LNCAP (cell line): Measurements from ENCODE around the gene ACAD8.

ENCODE experiments used
- TF ChIP-seq, protein P1 (sequence below): fragments of 450-650 bp; IDR thresholded peaks from 2 replicates; pipeline ENCODE4 v1.5.1; 2017; ENCODE audit warnings: mild to moderate bottlenecking

Gene ACAD8

DNA sequence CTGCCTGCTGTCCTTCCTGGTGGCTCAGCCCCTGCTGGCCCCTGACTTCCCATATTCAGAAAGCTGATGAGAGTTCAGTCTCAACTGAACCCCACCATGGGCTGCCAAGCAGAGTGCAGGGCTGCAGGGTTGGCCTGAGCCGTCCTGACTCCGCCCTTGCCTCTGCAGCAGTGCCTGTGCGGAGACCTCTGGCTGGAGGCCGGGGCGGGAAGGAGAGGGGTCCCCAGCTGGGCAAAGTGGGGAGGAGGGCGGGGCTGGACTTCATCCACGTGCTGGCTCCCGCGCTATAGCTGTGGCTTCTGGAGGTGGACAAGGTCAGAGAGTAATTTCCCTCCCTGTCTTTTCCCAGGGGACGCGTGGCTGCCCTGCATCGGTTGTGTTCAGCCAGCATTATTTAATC, 36.4 kb downstream of the ACAD8 start:
- TF ChIP-seq, protein P1, sequence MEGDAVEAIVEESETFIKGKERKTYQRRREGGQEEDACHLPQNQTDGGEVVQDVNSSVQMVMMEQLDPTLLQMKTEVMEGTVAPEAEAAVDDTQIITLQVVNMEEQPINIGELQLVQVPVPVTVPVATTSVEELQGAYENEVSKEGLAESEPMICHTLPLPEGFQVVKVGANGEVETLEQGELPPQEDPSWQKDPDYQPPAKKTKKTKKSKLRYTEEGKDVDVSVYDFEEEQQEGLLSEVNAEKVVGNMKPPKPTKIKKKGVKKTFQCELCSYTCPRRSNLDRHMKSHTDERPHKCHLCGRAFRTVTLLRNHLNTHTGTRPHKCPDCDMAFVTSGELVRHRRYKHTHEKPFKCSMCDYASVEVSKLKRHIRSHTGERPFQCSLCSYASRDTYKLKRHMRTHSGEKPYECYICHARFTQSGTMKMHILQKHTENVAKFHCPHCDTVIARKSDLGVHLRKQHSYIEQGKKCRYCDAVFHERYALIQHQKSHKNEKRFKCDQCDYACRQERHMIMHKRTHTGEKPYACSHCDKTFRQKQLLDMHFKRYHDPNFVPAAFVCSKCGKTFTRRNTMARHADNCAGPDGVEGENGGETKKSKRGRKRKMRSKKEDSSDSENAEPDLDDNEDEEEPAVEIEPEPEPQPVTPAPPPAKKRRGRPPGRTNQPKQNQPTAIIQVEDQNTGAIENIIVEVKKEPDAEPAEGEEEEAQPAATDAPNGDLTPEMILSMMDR: no peak

DNA sequence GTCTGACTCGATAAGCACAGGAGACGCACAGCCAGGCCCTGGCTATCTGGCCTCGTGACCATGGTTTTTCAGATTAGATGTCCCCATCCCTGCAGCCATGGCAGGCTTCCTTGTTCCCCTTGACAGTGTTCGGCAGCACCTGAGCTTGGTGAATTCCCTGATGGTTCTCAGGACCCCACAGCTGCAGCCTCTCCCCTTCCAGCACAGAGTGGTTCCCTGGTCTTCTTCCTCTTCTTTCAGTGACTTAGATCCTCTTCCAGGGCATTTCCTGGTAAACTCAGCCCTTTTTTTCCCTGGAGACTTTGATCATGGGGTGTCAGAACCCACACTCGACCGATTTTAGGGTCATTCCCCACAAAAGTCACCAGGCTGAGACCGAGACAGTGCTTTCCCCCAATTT, 37.3 kb downstream of the ACAD8 start:
- TF ChIP-seq, protein P1: no peak

DNA sequence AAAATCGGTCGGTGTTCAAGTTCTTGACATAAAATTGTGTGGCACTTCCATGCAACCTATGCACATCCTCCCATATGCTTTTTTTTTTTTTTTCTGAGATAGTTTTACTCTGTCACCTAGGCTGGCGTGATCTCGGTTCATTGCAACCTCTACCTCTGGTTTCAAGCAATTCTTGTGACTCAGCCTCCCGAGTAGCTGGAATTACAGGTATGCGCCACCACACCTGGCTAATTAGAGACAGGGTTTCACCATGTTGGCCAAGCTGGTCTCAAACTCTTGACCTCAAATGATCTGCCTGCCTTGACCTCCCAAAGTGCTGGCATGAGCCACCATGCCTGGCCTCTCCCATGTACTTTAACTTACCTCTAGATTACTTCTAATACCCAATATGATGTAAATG, 37.8 kb downstream of the ACAD8 start:
- TF ChIP-seq, protein P1: no peak

DNA sequence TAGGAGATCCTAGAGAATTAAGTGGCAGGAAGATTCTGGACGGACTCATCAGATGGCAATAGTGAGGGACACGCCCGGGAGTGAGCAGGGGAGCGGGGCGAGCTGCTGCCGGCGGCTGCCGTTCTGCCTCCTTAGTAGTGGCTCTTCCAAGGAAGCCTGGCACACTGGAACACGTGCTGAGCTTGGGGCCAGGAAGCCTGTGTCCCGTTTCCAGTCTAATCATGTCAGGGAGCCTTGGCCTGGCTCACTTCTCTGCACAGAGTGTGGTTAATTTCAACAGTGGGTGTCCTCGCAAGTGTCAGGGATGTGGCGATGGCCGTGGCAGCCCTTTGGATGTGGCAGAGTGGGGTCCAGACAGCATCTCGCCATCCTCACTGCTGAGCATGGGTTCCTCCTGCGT, 39.3 kb downstream of the ACAD8 start:
- TF ChIP-seq, protein P1: no peak

DNA sequence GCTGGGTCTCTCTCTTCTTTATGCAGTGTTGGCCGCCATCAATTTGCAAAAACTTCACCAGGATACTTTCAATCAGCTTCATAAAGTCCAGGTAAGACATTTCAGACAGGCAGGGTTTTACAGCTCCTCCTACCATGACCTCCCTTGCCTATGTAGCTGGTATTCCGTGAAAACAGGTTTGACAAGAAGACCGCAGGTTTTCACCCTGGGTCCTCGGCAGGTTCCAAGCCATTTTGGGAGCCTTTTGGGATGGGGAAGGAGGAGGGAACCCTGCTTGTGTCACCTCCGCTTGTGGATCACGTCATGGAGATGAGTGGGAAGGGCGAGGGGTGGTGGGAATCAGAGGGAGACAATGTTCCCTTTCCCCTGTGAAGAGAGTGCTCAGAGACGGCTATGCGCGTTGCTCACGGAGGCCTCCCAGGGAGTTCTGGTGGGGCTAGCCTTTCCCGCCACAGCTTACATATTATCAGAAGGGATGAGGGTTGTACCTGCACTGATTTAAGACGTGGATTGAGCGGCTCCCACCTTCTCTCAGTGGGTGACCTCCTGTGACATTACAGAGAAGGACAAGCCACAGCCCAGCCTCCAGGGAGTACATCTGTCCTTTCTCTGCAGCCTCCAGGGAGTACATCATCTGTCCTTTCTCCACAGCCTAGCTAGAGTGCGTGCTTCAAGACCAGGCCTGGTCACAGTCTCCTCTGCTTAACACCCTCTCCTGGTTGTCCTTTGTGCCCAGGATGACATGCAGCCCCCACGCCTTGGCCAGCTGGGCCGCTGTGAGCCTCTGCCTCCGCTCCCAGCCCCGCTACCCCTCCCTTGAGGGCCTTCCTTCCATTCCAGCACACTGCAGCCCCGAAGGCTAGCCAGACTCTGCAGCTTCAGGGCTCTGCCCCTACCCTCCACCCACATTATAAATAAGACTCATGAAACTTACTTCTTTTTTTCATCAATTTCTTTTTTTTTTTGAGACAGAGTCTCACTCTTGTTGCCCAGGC, 40.0 kb downstream of the ACAD8 start:
- TF ChIP-seq, protein P1: no peak

DNA sequence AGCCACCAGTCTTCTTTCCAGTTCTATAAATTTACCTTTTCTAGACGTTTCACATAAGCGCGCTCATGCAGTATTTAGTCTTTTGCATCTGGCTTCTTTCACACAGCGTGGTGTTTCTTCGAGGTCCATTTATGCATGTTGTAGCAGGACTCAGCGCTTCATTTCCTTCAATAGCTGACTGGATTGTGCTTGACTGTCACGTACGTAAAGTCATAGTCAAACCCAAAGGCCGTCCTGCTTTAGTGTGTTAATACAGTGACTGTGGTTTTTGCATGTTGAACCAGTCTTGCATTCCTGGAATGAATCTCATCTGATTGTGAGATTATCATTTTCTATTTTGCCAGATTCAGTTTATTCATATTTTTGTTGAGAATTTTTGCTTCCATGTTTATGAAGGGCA, 41.3 kb downstream of the ACAD8 start:
- TF ChIP-seq, protein P1: no peak

DNA sequence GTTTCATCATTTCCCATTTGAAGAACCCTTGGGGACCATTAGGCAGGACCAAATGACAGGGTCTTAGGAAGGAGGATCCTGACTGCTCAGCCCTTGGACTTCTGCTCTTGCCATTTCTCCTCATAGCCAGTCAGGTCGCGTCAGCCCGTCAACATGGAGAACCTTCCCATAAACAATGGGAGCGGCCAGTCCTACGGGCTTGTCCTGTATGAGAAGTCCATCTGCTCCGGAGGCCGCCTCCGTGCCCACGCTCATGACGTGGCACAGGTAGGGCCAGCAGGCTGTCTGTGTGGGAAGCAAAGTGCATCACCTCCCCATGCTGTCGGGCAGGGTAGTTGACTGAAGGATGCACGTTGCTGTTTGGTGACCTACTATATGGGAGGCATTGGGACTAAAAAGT, 58.9 kb downstream of the ACAD8 start:
- TF ChIP-seq, protein P1: no peak
